HepG2 (cell line): ENCODE results near the gene ZNF865. TPM values are rescaled to one million over a fixed set of nuclear protein-coding genes. Genes with fewer than 3 reads are reported as not detected.
A peak's percentile ranks its signal among the peaks of the same experiment; 100 is the strongest.

ENCODE experiments used
- ATAC-seq: fragments of 200-7000 bp; cut with Tn5 transposase; 3 replicates; pipeline ENCODE4 v1.9.1; 2020; ENCODE audit warnings: mild to moderate bottlenecking, moderate library complexity
- BruUV-seq: library from RNA; stranded (reverse); fragments of 400-500 nt; replicated peaks from 2 replicates; lab custom pipeline; 2021; lab: Mats Ljungman, UMichigan
- CTCF ChIA-PET: fragments of 300-600 bp; formaldehyde crosslinking; extraction: SDS; loops from one replicate; lab custom pipeline; 2021; ENCODE audit warnings: low total read pairs, inconsistent platforms, low intra/inter-chr PET ratio; lab: Yijun Ruan, JAX
- POLR2A ChIA-PET: fragments of 350-600 bp; sonication (Branson Sonifier 250); formaldehyde crosslinking; loops from one replicate; lab custom pipeline; 2020; ENCODE audit warnings: antibody characterized with exemption, inconsistent platforms; lab: Yijun Ruan, JAX
- DNase-seq: peaks from one replicate; pipeline ENCODE4 v3.0.0-alpha.2; 2015; ENCODE audit warnings: low spot score
- FAIRE-seq: peaks from 3 replicates; lab custom pipeline; 2011; peaks lifted over from hg19 to GRCh38; lab: Jason Lieb, UNC
- H2AFZ ChIP-seq: one replicate; pipeline ENCODE4 v1.6.1; 2011; ENCODE audit warnings: low read length, inconsistent platforms
- H3K27ac ChIP-seq: fragments of 300-600 bp; 3 replicates; pipeline ENCODE4 v1.8.0; 2011; ENCODE audit warnings: mixed run types, mild to moderate bottlenecking, mixed read lengths, low read length, inconsistent platforms; ENCODE audit not compliant: insufficient read depth; ENCODE audit errors: extremely low read length
- H3K27me3 ChIP-seq, 2 experiments: fragments of 200-600 bp in 1 of 2; 2 replicates in 1 of 2; 3 replicates in 1 of 2; pipeline versions ENCODE4 v1.6.0 to v1.8.0; 2011; ENCODE audit warnings: low read length in 2 of 2, mild to moderate bottlenecking in 2 of 2, moderate library complexity in 2 of 2, inconsistent platforms in 1 of 2; ENCODE audit not compliant: insufficient read depth in 2 of 2, control insufficient read depth in 1 of 2
- H3K36me3 ChIP-seq, 2 experiments: fragments of 200-600 bp in 1 of 2; replicated peaks in 1 of 2; 2 replicates in 1 of 2; 3 replicates in 1 of 2; pipeline versions ENCODE4 v1.5.1 to v1.8.0; 2011; ENCODE audit warnings: low read length in 2 of 2, inconsistent platforms in 1 of 2; ENCODE audit not compliant: insufficient read depth in 2 of 2, control insufficient read depth in 1 of 2
- H3K4me1 ChIP-seq: 2 replicates; pipeline ENCODE4 v1.5.1; 2012; ENCODE audit warnings: low read length, inconsistent platforms; ENCODE audit not compliant: insufficient read depth
- H3K4me2 ChIP-seq: 2 replicates; pipeline ENCODE4 v1.6.0; 2011; ENCODE audit warnings: low read depth, low read length, inconsistent platforms
- H3K4me3 ChIP-seq, 3 experiments: fragments of 200-600 bp in 1 of 3; sonication (generic), shearing (Covaris generic) in 1 of 3; replicated peaks in 1 of 3; 2 replicates each; pipeline ENCODE4 v1.5.1; 2011 to 2016; ENCODE audit warnings: low read length in 3 of 3, inconsistent platforms in 2 of 3, low read depth in 2 of 3, mild to moderate bottlenecking in 2 of 3, control low read depth in 1 of 3, mixed read lengths in 1 of 3; ENCODE audit not compliant: insufficient read depth in 1 of 3
- H3K79me2 ChIP-seq: one replicate; pipeline ENCODE4 v1.6.1; 2011; ENCODE audit warnings: low read length, inconsistent platforms; ENCODE audit not compliant: insufficient read depth
- H3K9ac ChIP-seq: 2 replicates; pipeline ENCODE4 v1.6.0; 2011; ENCODE audit warnings: mild to moderate bottlenecking, low read depth, low read length, inconsistent platforms; ENCODE audit not compliant: insufficient read depth
- H3K9me3 ChIP-seq: 2 replicates; pipeline ENCODE4 v1.5.1; 2012; ENCODE audit warnings: mild to moderate bottlenecking, low read length
- H4K20me1 ChIP-seq: 2 replicates; pipeline ENCODE4 v1.6.0; 2011; ENCODE audit warnings: inconsistent platforms, mild to moderate bottlenecking, low read length, moderate library complexity; ENCODE audit not compliant: insufficient read depth
- CCDC6 ChIP-seq: sonication (generic); formaldehyde crosslinking; IDR thresholded peaks from 2 replicates; pipeline ENCODE4 v1.8.1; 2022; ENCODE audit warnings: mild to moderate bottlenecking, missing genetic modification reagents, moderate library complexity
- DNMT3B ChIP-seq: conservative IDR thresholded peaks from 2 replicates; pipeline ENCODE4 v1.6.1; 2016; ENCODE audit warnings: missing biosample characterization, control low read depth
- ELF1 ChIP-seq: sonication (generic); formaldehyde crosslinking; IDR thresholded peaks from 2 replicates; pipeline ENCODE4 v1.4.0; 2020; ENCODE audit warnings: missing genetic modification reagents
- FOXO4 ChIP-seq: sonication (generic); formaldehyde crosslinking; conservative IDR thresholded peaks from 2 replicates; pipeline ENCODE4 v1.8.1; 2023; ENCODE audit warnings: missing genetic modification reagents
- GFI1 ChIP-seq: sonication (generic); formaldehyde crosslinking; IDR thresholded peaks from 2 replicates; pipeline ENCODE4 v1.5.0; 2020; ENCODE audit warnings: missing genetic modification reagents, mild to moderate bottlenecking, borderline replicate concordance
- GTF3A ChIP-seq: sonication (generic); formaldehyde crosslinking; conservative IDR thresholded peaks from 2 replicates; pipeline ENCODE4 v1.4.0; 2020; ENCODE audit warnings: mild to moderate bottlenecking, missing genetic modification reagents
- KLF16 ChIP-seq, 2 experiments: sonication (generic) in 1 of 2; formaldehyde crosslinking in 1 of 2; IDR thresholded peaks; 2 replicates each; pipeline versions ENCODE4 v1.6.1 to v1.8.0; 2016 to 2023; ENCODE audit warnings: missing genetic modification reagents in 2 of 2, missing compliant biosample characterization in 1 of 2
- MXD3 ChIP-seq: IDR thresholded peaks from 2 replicates; pipeline ENCODE4 v1.6.1; 2016; ENCODE audit warnings: mild to moderate bottlenecking, missing biosample characterization, missing genetic modification reagents
- MYPOP ChIP-seq: sonication (generic); formaldehyde crosslinking; IDR thresholded peaks from 2 replicates; pipeline ENCODE4 v1.8.1; 2023; ENCODE audit warnings: mild to moderate bottlenecking, moderate library complexity, missing genetic modification reagents
- SMYD3 ChIP-seq: sonication (generic); formaldehyde crosslinking; IDR thresholded peaks from 2 replicates; pipeline ENCODE4 v1.8.1; 2023; ENCODE audit warnings: mild to moderate bottlenecking, missing genetic modification reagents
- ZFP62 ChIP-seq: sonication (generic); formaldehyde crosslinking; IDR thresholded peaks from 2 replicates; pipeline ENCODE4 v1.4.0; 2020; ENCODE audit warnings: missing genetic modification reagents
- ZKSCAN1 ChIP-seq: fragments of 150-350 bp; IDR thresholded peaks from 2 replicates; pipeline ENCODE4 v1.6.1; 2014; ENCODE audit warnings: low read length
- ZNF550 ChIP-seq: sonication (generic); formaldehyde crosslinking; IDR thresholded peaks from 2 replicates; pipeline ENCODE4 v1.4.0; 2020; ENCODE audit warnings: mild to moderate bottlenecking, missing genetic modification reagents, borderline replicate concordance
- ZNF564 ChIP-seq: sonication (generic); formaldehyde crosslinking; IDR thresholded peaks from 2 replicates; pipeline ENCODE4 v1.8.1; 2023; ENCODE audit warnings: mild to moderate bottlenecking, missing genetic modification reagents
- ZNF747 ChIP-seq: sonication (generic); formaldehyde crosslinking; IDR thresholded peaks from 2 replicates; pipeline ENCODE4 v1.8.1; 2023; ENCODE audit warnings: missing genetic modification reagents, mild to moderate bottlenecking, borderline replicate concordance
- ZNF781 ChIP-seq: sonication (generic); formaldehyde crosslinking; IDR thresholded peaks from 2 replicates; pipeline ENCODE4 v1.5.1; 2020; ENCODE audit warnings: borderline replicate concordance, mild to moderate bottlenecking, missing genetic modification reagents; ENCODE audit errors: not compliant biosample characterization
- ZSCAN29 ChIP-seq: sonication (generic); formaldehyde crosslinking; conservative IDR thresholded peaks from 2 replicates; pipeline ENCODE4 v1.4.0; 2020; ENCODE audit warnings: mild to moderate bottlenecking, missing genetic modification reagents
- WGBS: methylation state at CpG from one replicate; pipeline ENCODE4 v1.1.6; 2017; ENCODE audit warnings: low lambda C conversion rate; 5-methylcytosine and 5-hydroxymethylcytosine counted together
- in situ Hi-C: cut with HindIII; loops from 2 replicates; pipeline ENCODE4 v1.10.0; 2017; ENCODE audit warnings: low pct_unique_long_range_greater_than_20kb; ENCODE audit not compliant: extremely low pct_ligation_motif_present
- intact Hi-C: fragments of 100-400 bp; cut with micrococcal nuclease; formaldehyde crosslinking; loops from one replicate; pipeline ENCODE4 v1.10.0; 2022; ENCODE audit not compliant: unreplicated experiment
- polyA plus RNA-seq, 8 experiments: library from polyadenylated mRNA; depleted of rRNA in 3 of 8; stranded (reverse) in 7 of 8; unstranded in 1 of 8; fragments of >200 nt; fragmentation: Illumina TruSeq in 4 of 8; extraction: Trizol in 4 of 8; gene quantifications; 2 replicates each; pipeline versions ENCODE4 v1.2.1 to v1.2.3, GENCODE V29; 2011 to 2016; ENCODE audit warnings: low read depth in 4 of 8, missing spikeins in 1 of 8, mixed read lengths in 1 of 8; ENCODE audit not compliant: insufficient read depth in 1 of 8
- total RNA-seq, 5 experiments: library from RNA; depleted of rRNA; stranded (reverse); fragments of >200 nt; fragmentation: Illumina TruSeq; extraction: Trizol; gene quantifications; 2 replicates each; pipeline ENCODE4 v1.2.3, GENCODE V29; 2016; ENCODE audit warnings: low read depth in 1 of 5

Gene ZNF865
- total and polyA plus RNA-seq, 2 of the 13 experiments (the other 11 are each of a cell fraction or from before 2014, with no cell fraction given), result 0.93 to 1.0 TPM

GRCh38 chr19:55580628-55581144, 24.8 kb upstream of the ZNF865 start, which contains the start of gene ZNF579 (continued):
- TF ChIP-seq FOXO4 (CRISPR knock-in tag), result no peak
- peak; percentile 87 for TF ChIP-seq ELF1 (CRISPR knock-in tag)
- peak; percentile 41; the same call in 1 of the 2 replicates for TF ChIP-seq ZKSCAN1
- 0 out of 2 replicates have a peak, but pooled peaks have one; percentile 35 for TF ChIP-seq ZNF564 (CRISPR knock-in tag)
- TF ChIP-seq KLF16 (CRISPR knock-in tag; IDR thresholded peaks at IDR 0.05), result peak in 1 of 2 experiments; percentile 12; a peak in 1 of 4 replicates
- TF ChIP-seq CCDC6 (CRISPR knock-in tag), result 0 out of 2 replicates have a peak, but pooled peaks have one; percentile 27

- Histone ChIP-seq H4K20me1 (no peaks in the 10 kb centered on the region), H3K27me3 (no peaks in the 10 kb centered on the region; a peak in 1 of 5 replicates), H3K4me3 (peak overlapping the region; percentile 88 to 97 (median 95); a peak in 5 of 6 replicates), H3K4me2 (peak overlapping the region; percentile 93), H3K9ac (peak overlapping the region; percentile 85), H3K9me3 (no peaks in the 10 kb centered on the region), H3K4me1 (peaks cover 43% of the 10 kb centered on the region), H3K27ac (peak overlapping the region; percentile 79), H3K79me2 (peaks cover 9% of the 10 kb centered on the region), H3K36me3 (0 out of 5 replicates have a peak, but pooled peaks cover 0 to 8% of the 10 kb centered on the region in 2 experiments), H2AFZ (no peak overlapping the region)
- CTCF ChIA-PET, result interaction anchor here (1.1 kb wide), 1 partner anchor 64 kb away, joined by 3 read pairs; no protein-coding TSS in a partner anchor
- ATAC-seq (peak; percentile 18), FAIRE-seq (peak; percentile 30), DNase-seq (peak; percentile 20)
- in situ Hi-C loops (no loop called here), intact Hi-C loops (loop anchor here (2.0 to 10.0 kb wide), 4 partner anchors 18 to 66 kb away; partner anchors contain the start of gene FIZ1)
- 0% methylated on average over 7 of the region's 12 CpGs for WGBS
- POLR2A ChIA-PET, result interaction anchor here (1.0 to 2.6 kb wide), 7 partner anchors 18 to 120 kb away, joined by 3 to 45 read pairs (median 4); partner anchors contain the start of genes FIZ1, ISOC2, ZNF524 and ZNF628
- BruUV-seq, result no TSS peak
- 0 out of 2 replicates have a peak, but pooled peaks have one; percentile 62 for TF ChIP-seq GTF3A
- TF ChIP-seq KLF16 (CRISPR knock-in tag; IDR thresholded peaks at IDR 0.05), result peak in 1 of 2 experiments; percentile 32; a peak in 1 of 4 replicates
- no peak for TF ChIP-seq ZSCAN29
- TF ChIP-seq ZNF747 (CRISPR knock-in tag), result 0 out of 2 replicates have a peak, but pooled peaks have one; percentile 9
- TF ChIP-seq GFI1 (CRISPR knock-in tag), result no peak
- 0 out of 2 replicates have a peak, but pooled peaks have one; percentile 8 for TF ChIP-seq DNMT3B (CRISPR knock-in tag)
- TF ChIP-seq ZNF550 (CRISPR knock-in tag), result no peak
- 0 out of 2 replicates have a peak, but pooled peaks have one; percentile 42 for TF ChIP-seq MXD3 (CRISPR knock-in tag)
- no peak for TF ChIP-seq ZFP62 (CRISPR knock-in tag)
- TF ChIP-seq SMYD3, result no peak
- TF ChIP-seq ZNF781 (CRISPR knock-in tag), result peak; percentile 48
- TF ChIP-seq MYPOP (CRISPR knock-in tag), result no peak
These were observed 24.2 kb upstream of the ZNF865 start for GRCh38 chr19:55581145-55581822.
